Thyroid gland (tissue), 4 donors: ENCODE data around the gene C9orf72. TPM values are rescaled to one million over a fixed set of nuclear protein-coding genes. Genes with fewer than 3 reads are reported as not detected.

Experiments used
- DNase-seq, 2 donors: peaks; one replicate each; pipeline ENCODE4 v3.0.0-alpha.2; 2019
- H3K27ac ChIP-seq, 3 donors: fragments of 200-600 bp; sonication (generic); 1 replicate in 2 of 3; 2 replicates in 1 of 3; pipeline ENCODE4 v1.5.1; 2016 to 2019; ENCODE audit warnings: mild to moderate bottlenecking in 1 of 3, moderate library complexity in 1 of 3
- H3K27me3 ChIP-seq: fragments of 200-600 bp; sonication (generic); one replicate; pipeline ENCODE4 v1.5.1; 2019
- H3K36me3 ChIP-seq, 2 donors: fragments of 200-600 bp; sonication (generic); one replicate each; pipeline ENCODE4 v1.5.1; 2016 to 2019
- H3K4me1 ChIP-seq, 2 donors: fragments of 200-600 bp; sonication (generic); one replicate each; pipeline ENCODE4 v1.5.1; 2017 to 2019
- H3K4me3 ChIP-seq, 3 donors: fragments of 200-600 bp; sonication (generic); replicated peaks in 1 of 3; 1 replicate in 2 of 3; 2 replicates in 1 of 3; pipeline ENCODE4 v1.5.1; 2016; ENCODE audit warnings: mild to moderate bottlenecking in 1 of 3
- H3K9me3 ChIP-seq: fragments of 200-600 bp; sonication (generic); one replicate; pipeline ENCODE4 v1.5.1; 2017
- CTCF ChIP-seq, 6 experiments: fragments of 200-600 bp in 3 of 6; fragments of 450-650 bp in 3 of 6; sonication (generic) in 3 of 6; IDR thresholded peaks; one replicate each; pipeline ENCODE4 v1.5.1; 2016 to 2019; ENCODE audit warnings: antibody characterized with exemption in 6 of 6, mild to moderate bottlenecking in 2 of 6, inconsistent platforms in 1 of 6, moderate library complexity in 1 of 6
- POLR2A ChIP-seq, 2 donors: fragments of 450-650 bp; IDR thresholded peaks; one replicate each; pipeline ENCODE4 v1.6.1; 2017; ENCODE audit warnings: antibody characterized with exemption in 2 of 2, mild to moderate bottlenecking in 2 of 2, moderate library complexity in 1 of 2
- WGBS, 2 donors: methylation state at CpG; one replicate each; pipeline ENCODE4 v1.1.5; 2017; 5-methylcytosine and 5-hydroxymethylcytosine counted together
- intact Hi-C: fragments of 100-400 bp; cut with DNase I; formaldehyde crosslinking; loops from one replicate; pipeline ENCODE4 v1.15.1; 2023
- total RNA-seq, 4 donors: library from RNA; depleted of rRNA; stranded (reverse); fragments of >200 nt; gene quantifications; one replicate each; pipeline ENCODE4 v1.2.3, GENCODE V29; 2016

The C9orf72 gene
- total RNA-seq, 4 donors from 2014 or later = 26.1 to 58.0 (median 49.5) TPM

- Histone ChIP-seq H3K9me3 (no peaks in the 10 kb centered on the region), H3K4me3 (peak overlapping the region; percentile 24 to 96 (median 79)), H3K36me3 (no peaks in the 10 kb centered on the region), H3K4me1 (peaks cover 20 to 28% of the 10 kb centered on the region in 2 donors), H3K27ac (peak overlapping the region; percentile 91 to 92 (median 91)), H3K27me3 (no peaks in the 10 kb centered on the region)
- 0% methylated on average over 22 to 25 of the region's 25 CpGs for WGBS, 2 donors
- TF ChIP-seq CTCF (IDR thresholded peaks at IDR 0.05) (no peak), POLR2A (IDR thresholded peaks at IDR 0.05) (peak in 1 of 2 donors; percentile 57)
- intact Hi-C loops = loop anchor here (5.0 kb wide), 1 partner anchor 197 kb away; no protein-coding TSS in a partner anchor
- peak; percentile 55 to 68 for DNase-seq
Observed at GRCh38 chr9:27528886-27529315, 44.4 kb downstream of the C9orf72 start.

- TF ChIP-seq POLR2A (IDR thresholded peaks at IDR 0.05) (peak in 1 of 2 donors; percentile 85), CTCF (IDR thresholded peaks at IDR 0.05) (no peak)
- H3K4me3 ChIP-seq = peak overlapping the region; percentile 24 to 96 (median 79)
- no peaks in the 10 kb centered on the region for H3K9me3 ChIP-seq
- peak; percentile 77 to 87 for DNase-seq
- H3K36me3 ChIP-seq = no peaks in the 10 kb centered on the region
- H3K27me3 ChIP-seq = no peaks in the 10 kb centered on the region
- intact Hi-C loops = loop anchor here (5.0 kb wide), 1 partner anchor 196 kb away; no protein-coding TSS in a partner anchor
- H3K27ac ChIP-seq = peak overlapping the region; percentile 91 to 92 (median 91)
- peaks cover 17 to 21% of the 10 kb centered on the region in 2 donors for H3K4me1 ChIP-seq
- 6 to 7% methylated on average over 32 to 34 of the region's 44 CpGs for WGBS, 2 donors
Observed at GRCh38 chr9:27528076-27528885, 45.0 kb downstream of the C9orf72 start.

GRCh38 chr9:27527702-27528075 lies 45.6 kb downstream of the C9orf72 start:
- TF ChIP-seq CTCF (IDR thresholded peaks at IDR 0.05) = no peak
- no peak for TF ChIP-seq POLR2A (IDR thresholded peaks at IDR 0.05)
- DNase-seq = no peak
- WGBS, 2 donors = 57 to 74% methylated on average over 7 to 8 of the region's 8 CpGs
- Histone ChIP-seq H3K9me3 (no peaks in the 10 kb centered on the region), H3K27me3 (no peaks in the 10 kb centered on the region), H3K36me3 (no peaks in the 10 kb centered on the region), H3K27ac (peak overlapping the region in 2 of 3 donors; percentile 91), H3K4me1 (peaks cover 17 to 18% of the 10 kb centered on the region in 2 donors), H3K4me3 (peak overlapping the region in 2 of 3 donors; percentile 24 to 79)
- intact Hi-C loops = loop anchor here (5.0 kb wide), 1 partner anchor 195 kb away; no protein-coding TSS in a partner anchor

- DNase-seq = no peak
- intact Hi-C loops = no loop called here
- Histone ChIP-seq H3K36me3 (no peaks in the 10 kb centered on the region), H3K4me3 (no peak within 1 kb of the TSS), H3K27me3 (no peaks in the 10 kb centered on the region), H3K27ac (no peak within 1 kb of the TSS), H3K4me1 (peaks cover 13 to 14% of the 10 kb centered on the region in 2 donors), H3K9me3 (no peaks in the 10 kb centered on the region)
- no peak for TF ChIP-seq CTCF (IDR thresholded peaks at IDR 0.05)
- WGBS, 2 donors = 91 to 98% methylated on average over 2 of the region's 2 CpGs
Observed at GRCh38 chr9:27524236-27524635, 49.0 kb downstream of the C9orf72 start, which contains the start of gene IFNK. IFNK (plus strand) TSS chr9:27524290; CDS start chr9:27524337, 47 bp downstream.

- Histone ChIP-seq H3K27ac (no peak overlapping the region), H3K9me3 (no peaks in the 10 kb centered on the region), H3K36me3 (no peaks in the 10 kb centered on the region), H3K4me1 (peaks cover 13 to 14% of the 10 kb centered on the region in 2 donors), H3K4me3 (no peak overlapping the region), H3K27me3 (no peaks in the 10 kb centered on the region)
- no peak for TF ChIP-seq CTCF (IDR thresholded peaks at IDR 0.05)
- TF ChIP-seq POLR2A (IDR thresholded peaks at IDR 0.05) = no peak
- intact Hi-C loops = no loop called here
- no peak for DNase-seq
Observed at GRCh38 chr9:27523141-27523540, 50.1 kb downstream of the C9orf72 start.
